ENCODE measurements around the gene SLC44A5. TPM values are rescaled to one million over a fixed set of nuclear protein-coding genes. Genes with fewer than 3 reads are reported as not detected.

The SLC44A5 gene
- total and polyA plus RNA-seq, 2 donors (not counting 1 experiment from before 2014, with no cell fraction given) = 2.8 to 4.2 TPM

- intact Hi-C loops (cut with micrococcal nuclease) = loop anchor here (1.0 kb wide), 2 partner anchors 367 to 399 kb away; no protein-coding TSS in a partner anchor
- Mint-ChIP-seq H3K27ac (no peak overlapping the region), H3K4me1 (no peaks in the 10 kb centered on the region), H3K27me3 (peaks cover 21% of the 10 kb centered on the region), H3K9me3 (ENCODE audit: insufficient read depth) (no peaks in the 10 kb centered on the region), H3K4me3 (no peak overlapping the region)
- peaks cover 0 to 4% (median 0%) of the 10 kb centered on the region in 4 experiments for H3K27me3 ChIP-seq (replicated peaks in 1 of 4; ENCODE audit: control extremely low read depth in 1 of 4, control insufficient read depth in 3 of 4, insufficient read depth in 4 of 4, low read length in 3 of 4)
- H3K4me2 ChIP-seq (replicated peaks; ENCODE audit: low read depth, low read length, poor library complexity, severe bottlenecking) = no peak overlapping the region
- no peaks in the 10 kb centered on the region for H3K36me3 ChIP-seq (replicated peaks in 1 of 2; ENCODE audit: control extremely low read depth in 1 of 2, control insufficient read depth in 1 of 2, extremely low read depth in 1 of 2, insufficient read depth in 2 of 2, low read length in 1 of 2)
- no peak overlapping the region for H3K9ac ChIP-seq (ENCODE audit: low read length)
- POLR2A ChIA-PET = interaction anchor here (0.6 kb wide), 1 partner anchor 159 kb away, joined by 4 read pairs; no protein-coding TSS in a partner anchor
- H3K27ac ChIP-seq (ENCODE audit: low read length in 2 of 2) = no peak overlapping the region
- no peaks in the 10 kb centered on the region for H3K4me1 ChIP-seq (ENCODE audit: control insufficient read depth in 2 of 2, insufficient read depth in 2 of 2, low read length in 2 of 2)
- H3K79me2 ChIP-seq (ENCODE audit: control insufficient read depth, insufficient read depth, low read length) = no peaks in the 10 kb centered on the region
- no peak overlapping the region for H2AFZ ChIP-seq (ENCODE audit: insufficient read depth, low read depth, low read length, poor library complexity, severe bottlenecking)
- ATAC-seq (ENCODE audit: low read depth) (no peak), DNase-seq (peak; percentile 29)
- H4K20me1 ChIP-seq (ENCODE audit: control insufficient read depth, insufficient read depth, low read length, poor library complexity, severe bottlenecking) = no peaks in the 10 kb centered on the region
- no CpG with 5 or more reads among the region's 2 CpGs for WGBS (ENCODE audit: insufficient coverage)
- H3K4me3 ChIP-seq (ENCODE audit: control extremely low read depth in 1 of 5, extremely low read depth in 1 of 5, insufficient read depth in 1 of 5, low read depth in 2 of 5, low read length in 4 of 5) = no peak overlapping the region
- no peaks in the 10 kb centered on the region for H3K9me3 ChIP-seq (ENCODE audit: control extremely low read depth in 1 of 3, control insufficient read depth in 2 of 3, insufficient read depth in 1 of 3, low read length in 2 of 3)
- CTCF ChIA-PET = interaction anchor here (0.6 to 6.6 kb wide), 11 partner anchors 11 to 400 kb away, joined by 3 to 70 read pairs (median 3); no protein-coding TSS in a partner anchor
- peak; percentile 81 for TF ChIP-seq CTCF (IDR thresholded peaks at IDR 0.05)
- no peak for TF ChIP-seq EZH2 (IDR thresholded peaks at IDR 0.05; ENCODE audit: borderline replicate concordance, insufficient read depth, low read depth, low read length, poor library complexity, severe bottlenecking)
Measured at GRCh38 chr1:75632350-75632949, 21.5 kb upstream of the SLC44A5 start.

- intact Hi-C loops (cut with micrococcal nuclease) = no loop called here
Measured at GRCh38 chr1:75630998-75631397, 20.1 kb upstream of the SLC44A5 start.

More at GRCh38 chr1:75630998-75631397, 20.1 kb upstream of the SLC44A5 start:
- Mint-ChIP-seq H3K9me3 (ENCODE audit: insufficient read depth) (no peaks in the 10 kb centered on the region), H3K27me3 (peaks cover 31% of the 10 kb centered on the region), H3K27ac (no peak overlapping the region), H3K4me3 (no peak overlapping the region), H3K4me1 (no peaks in the 10 kb centered on the region)
- no peak overlapping the region for H3K27ac ChIP-seq (ENCODE audit: low read length in 2 of 2)
- H3K4me2 ChIP-seq (replicated peaks; ENCODE audit: low read depth, low read length, poor library complexity, severe bottlenecking) = no peak overlapping the region
- H3K79me2 ChIP-seq (ENCODE audit: control insufficient read depth, insufficient read depth, low read length) = no peaks in the 10 kb centered on the region
- ChIA-PET CTCF (interaction anchor here (0.9 to 6.6 kb wide), 3 partner anchors 9 to 398 kb away, joined by 3 to 70 read pairs (median 29); no protein-coding TSS in a partner anchor), POLR2A (no interaction called here)
- TF ChIP-seq EZH2 (IDR thresholded peaks at IDR 0.05; ENCODE audit: borderline replicate concordance, insufficient read depth, low read depth, low read length, poor library complexity, severe bottlenecking) = no peak
- no peak for TF ChIP-seq CTCF (IDR thresholded peaks at IDR 0.05)
- no peaks in the 10 kb centered on the region for H3K4me1 ChIP-seq (ENCODE audit: control insufficient read depth in 2 of 2, insufficient read depth in 2 of 2, low read length in 2 of 2)
- H3K27me3 ChIP-seq (replicated peaks in 1 of 4; ENCODE audit: control extremely low read depth in 1 of 4, control insufficient read depth in 3 of 4, insufficient read depth in 4 of 4, low read length in 3 of 4) = peaks cover 0 to 4% (median 0%) of the 10 kb centered on the region in 4 experiments
- H4K20me1 ChIP-seq (ENCODE audit: control insufficient read depth, insufficient read depth, low read length, poor library complexity, severe bottlenecking) = no peaks in the 10 kb centered on the region
- H2AFZ ChIP-seq (ENCODE audit: insufficient read depth, low read depth, low read length, poor library complexity, severe bottlenecking) = no peak overlapping the region
- no peak overlapping the region for H3K9ac ChIP-seq (ENCODE audit: low read length)
- H3K9me3 ChIP-seq (ENCODE audit: control extremely low read depth in 1 of 3, control insufficient read depth in 2 of 3, insufficient read depth in 1 of 3, low read length in 2 of 3) = no peaks in the 10 kb centered on the region
- WGBS (ENCODE audit: insufficient coverage) = no CpG with 5 or more reads among the region's 1 CpG
- no peak overlapping the region for H3K4me3 ChIP-seq (ENCODE audit: control extremely low read depth in 1 of 5, extremely low read depth in 1 of 5, insufficient read depth in 1 of 5, low read depth in 2 of 5, low read length in 4 of 5)
- DNase-seq (no peak), ATAC-seq (ENCODE audit: low read depth) (no peak)
- H3K36me3 ChIP-seq (replicated peaks in 1 of 2; ENCODE audit: control extremely low read depth in 1 of 2, control insufficient read depth in 1 of 2, extremely low read depth in 1 of 2, insufficient read depth in 2 of 2, low read length in 1 of 2) = no peaks in the 10 kb centered on the region
